ENCODE measurements around the gene ULK4.

The ULK4 gene

DNA sequence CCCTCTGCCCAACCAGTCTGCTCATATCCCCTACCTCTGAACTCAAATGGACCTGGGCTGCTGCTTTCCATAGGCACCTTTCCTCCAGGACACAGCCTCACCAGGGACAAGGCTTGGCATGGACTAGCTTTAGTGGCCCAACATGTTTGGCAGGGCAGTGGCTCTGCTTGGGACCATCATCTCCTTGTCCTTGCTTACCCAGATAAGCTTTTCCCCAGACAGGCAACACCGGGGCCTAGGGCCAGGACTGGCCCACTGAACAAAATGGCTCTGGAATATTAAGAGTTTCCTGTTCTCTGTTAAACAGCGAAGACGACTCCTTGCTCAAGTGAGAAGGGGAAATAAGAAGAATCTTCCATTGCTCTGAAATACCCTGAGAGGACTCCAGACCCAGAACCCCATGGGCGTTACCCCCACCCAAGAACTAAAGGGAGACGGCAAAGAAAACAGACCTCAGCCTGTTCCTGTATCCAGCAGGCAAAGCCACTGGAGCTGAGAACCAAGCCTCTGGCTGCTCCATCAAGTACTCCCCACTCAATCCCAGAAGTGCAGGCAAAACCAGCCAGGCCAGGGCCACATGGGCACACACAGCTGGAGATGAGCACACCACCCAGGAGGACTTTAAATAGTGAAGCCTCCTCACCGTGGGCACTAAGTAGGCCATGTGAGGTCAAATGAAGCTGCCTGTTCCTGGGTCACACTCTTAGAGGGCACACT, 717.1 kb downstream of the ULK4 start:
- no peak for DNase-seq

GRCh38 chr3:41243183-41243582, 718.7 kb downstream of the ULK4 start:
- DNase-seq, result no peak

- no peak for DNase-seq
These were observed 719.9 kb downstream of the ULK4 start for GRCh38 chr3:41241800-41242571.

DNA sequence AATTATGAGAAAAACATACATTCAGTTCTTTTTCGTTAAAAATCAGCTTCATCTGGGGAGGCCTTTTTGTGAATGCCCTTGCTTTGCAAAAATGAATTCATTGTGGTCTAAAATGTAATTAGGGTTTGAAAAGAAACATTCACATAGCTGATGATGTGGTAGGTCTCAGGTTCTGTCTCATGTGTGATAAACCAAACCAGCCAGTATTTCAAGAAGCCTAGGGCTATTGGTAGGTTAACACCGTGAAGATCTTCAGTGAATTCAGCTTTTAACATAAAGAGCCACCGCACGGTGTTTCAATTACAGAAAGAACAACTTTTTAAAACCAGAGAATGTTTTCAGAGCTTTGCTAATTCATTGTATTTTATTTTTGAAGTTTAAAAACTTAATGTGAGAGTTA, 720.7 kb downstream of the ULK4 start:
- no peak for DNase-seq

GRCh38 chr3:41239587-41239986, 722.3 kb downstream of the ULK4 start:
- DNase-seq, result no peak

DNA sequence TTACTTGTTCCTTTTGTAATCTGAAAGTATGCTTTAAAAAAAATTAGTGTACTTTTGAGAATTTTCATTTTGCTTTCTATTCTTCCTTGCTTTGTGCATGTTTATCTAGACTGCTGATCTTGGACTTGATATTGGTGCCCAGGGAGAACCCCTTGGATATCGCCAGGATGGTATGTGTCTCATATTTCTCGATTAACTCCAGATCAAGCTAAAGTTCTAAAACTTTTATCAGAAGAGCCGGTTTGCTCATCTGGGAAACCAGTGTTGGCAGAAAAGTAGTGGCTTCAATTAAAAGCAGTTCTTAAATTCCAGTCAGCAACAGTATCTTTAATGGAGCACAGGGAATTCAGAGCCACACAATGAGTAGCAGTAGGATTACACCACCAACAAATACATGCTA, 724.0 kb downstream of the ULK4 start:
- no peak for DNase-seq

DNA sequence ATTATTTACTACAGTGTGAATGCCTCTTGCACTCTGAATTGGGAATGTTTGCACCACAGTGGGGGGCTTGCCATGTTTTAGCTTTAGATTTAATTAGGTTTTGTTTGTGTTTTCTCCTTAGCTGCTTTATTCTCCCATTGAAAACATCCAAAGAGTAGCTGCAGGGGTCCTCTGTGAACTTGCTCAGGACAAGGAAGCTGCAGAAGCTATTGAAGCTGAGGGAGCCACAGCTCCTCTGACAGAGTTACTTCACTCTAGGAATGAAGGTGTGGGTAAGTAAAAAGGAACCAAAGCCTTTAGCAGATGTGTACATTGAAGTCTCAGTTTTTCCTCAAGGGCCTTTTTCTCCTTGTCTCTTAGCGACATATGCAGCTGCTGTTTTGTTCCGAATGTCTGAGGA, 725.7 kb downstream of the ULK4 start:
- no peak for DNase-seq

GRCh38 chr3:41234823-41235721, 726.8 kb downstream of the ULK4 start:
- DNase-seq, result no peak

- DNase-seq, result no peak
These were observed 737.6 kb downstream of the ULK4 start for GRCh38 chr3:41224120-41224806.

DNA sequence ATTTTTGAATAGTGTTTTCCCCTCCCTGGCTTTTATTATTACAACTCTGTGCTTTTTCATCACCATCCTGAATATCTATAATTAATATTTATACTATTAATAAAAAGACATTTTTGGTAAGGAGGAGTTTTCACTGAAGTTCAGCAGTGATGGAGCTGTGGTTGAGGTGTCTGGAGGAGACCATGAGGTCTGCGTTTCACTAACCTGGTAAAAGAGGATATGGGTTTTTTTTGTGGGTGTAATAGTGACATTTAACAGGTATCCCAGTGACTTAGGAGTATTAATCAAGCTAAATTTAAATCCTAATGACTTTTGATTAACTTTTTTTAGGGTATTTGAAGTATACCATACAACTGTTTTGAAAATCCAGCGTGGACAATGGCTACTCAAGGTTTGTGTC, 738.2 kb downstream of the ULK4 start:
- no peak for DNase-seq

GRCh38 chr3:41223078-41223477, 738.8 kb downstream of the ULK4 start:
- no peak for DNase-seq

GRCh38 chr3:41222501-41222900, 739.4 kb downstream of the ULK4 start:
- no peak for DNase-seq

- DNase-seq, result no peak
These were observed 739.9 kb downstream of the ULK4 start for GRCh38 chr3:41222012-41222411.

GRCh38 chr3:41220906-41221677, 740.8 kb downstream of the ULK4 start:
- no peak for DNase-seq

- DNase-seq, result no peak
These were observed 742.5 kb downstream of the ULK4 start for GRCh38 chr3:41219424-41219823.

DNA sequence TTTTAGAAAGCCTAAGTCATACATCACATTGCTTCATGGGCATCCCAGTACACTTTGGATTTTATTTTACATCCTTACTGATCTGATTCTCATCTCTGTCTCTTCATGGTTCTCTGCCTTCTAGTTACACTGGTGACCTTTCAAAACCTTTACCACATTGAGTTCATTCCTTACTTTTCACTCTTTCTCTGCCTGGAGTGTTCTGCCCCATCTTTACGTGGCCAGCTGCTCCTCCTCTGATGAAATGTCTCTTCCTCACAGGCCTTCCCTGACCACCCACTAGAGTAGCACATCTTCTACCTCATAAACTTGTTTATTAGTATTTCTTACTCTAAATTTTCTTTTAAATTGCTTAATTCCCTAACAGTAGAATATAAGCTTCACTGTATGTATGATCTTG, 744.9 kb downstream of the ULK4 start:
- DNase-seq, result no peak

GRCh38 chr3:41216422-41216821, 745.5 kb downstream of the ULK4 start:
- DNase-seq, result no peak

GRCh38 chr3:41213588-41213987, 748.3 kb downstream of the ULK4 start:
- no peak for DNase-seq

- DNase-seq, result no peak
These were observed 749.8 kb downstream of the ULK4 start for GRCh38 chr3:41212088-41212487.

- DNase-seq, result no peak
These were observed 750.9 kb downstream of the ULK4 start for GRCh38 chr3:41210966-41211365.

DNA sequence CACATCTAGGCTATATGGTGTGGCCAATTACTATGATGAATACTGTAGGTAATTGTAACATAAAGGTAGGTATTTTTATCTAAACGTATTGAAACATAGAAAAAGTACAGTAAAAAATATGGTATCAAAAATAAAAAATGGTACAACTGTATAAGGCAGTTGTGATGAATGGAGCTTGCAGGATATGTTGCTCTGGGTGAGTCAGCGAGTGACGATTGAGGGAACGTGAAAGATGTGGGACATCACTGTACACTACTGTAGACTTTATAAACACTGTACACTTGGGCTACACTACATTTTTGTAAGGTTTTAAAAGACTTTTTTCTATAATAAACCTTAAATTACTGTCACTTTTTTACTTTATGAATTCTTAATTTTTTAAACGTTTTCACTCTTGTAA, 752.3 kb downstream of the ULK4 start:
- DNase-seq, result no peak

Measured in NCI-H1436 (cell line).